GM18868 (cell line): ENCODE data around the gene TJP2.
A peak's percentile ranks its signal among the peaks of the same experiment; 100 is the strongest.

Experiments
- ATAC-seq: cut with Tn5 transposase; IDR thresholded peaks from one replicate; pipeline ENCODE4 v1.9.1; 2021; ENCODE audit warnings: mild to moderate bottlenecking, moderate library complexity; ENCODE audit not compliant: unreplicated experiment

The TJP2 gene

DNA sequence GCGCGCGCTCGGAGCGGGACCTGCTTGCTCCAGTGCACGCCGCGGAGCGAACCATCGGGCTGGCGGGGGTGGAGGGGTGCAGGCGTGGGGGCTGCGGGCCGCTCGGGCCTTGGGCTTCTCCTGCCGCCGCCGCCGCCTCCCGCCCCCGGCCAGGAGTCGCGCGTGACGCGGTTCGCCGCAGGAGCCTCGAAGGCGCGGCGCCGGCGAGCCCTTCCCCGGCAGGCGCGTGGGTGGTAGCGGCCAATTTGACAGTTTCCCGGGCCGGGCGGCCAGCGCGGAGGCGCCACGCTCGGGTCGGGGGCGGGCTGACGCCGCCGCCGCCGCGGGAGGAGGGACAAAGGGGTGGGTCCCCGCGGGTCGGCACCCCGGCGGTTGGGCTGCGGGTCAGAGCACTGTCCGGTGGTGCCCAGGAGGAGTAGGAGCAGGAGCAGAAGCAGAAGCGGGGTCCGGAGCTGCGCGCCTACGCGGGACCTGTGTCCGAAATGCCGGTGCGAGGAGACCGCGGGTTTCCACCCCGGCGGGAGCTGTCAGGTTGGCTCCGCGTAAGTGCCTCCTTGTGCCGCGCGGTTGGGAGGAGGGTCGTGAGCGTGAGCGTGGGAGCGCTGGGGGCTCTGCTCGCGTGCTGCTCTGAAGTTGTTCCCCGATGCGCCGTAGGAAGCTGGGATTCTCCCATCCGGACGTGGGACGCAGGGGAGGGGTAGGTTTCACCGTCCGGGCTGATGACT lies at the start of gene TJP2:
Gene TJP2 (plus strand): TSS at position 387 of the 725 bp plus-strand sequence. CDS start 96 bp downstream, at position 483.
- ATAC-seq: peak; percentile 30

DNA sequence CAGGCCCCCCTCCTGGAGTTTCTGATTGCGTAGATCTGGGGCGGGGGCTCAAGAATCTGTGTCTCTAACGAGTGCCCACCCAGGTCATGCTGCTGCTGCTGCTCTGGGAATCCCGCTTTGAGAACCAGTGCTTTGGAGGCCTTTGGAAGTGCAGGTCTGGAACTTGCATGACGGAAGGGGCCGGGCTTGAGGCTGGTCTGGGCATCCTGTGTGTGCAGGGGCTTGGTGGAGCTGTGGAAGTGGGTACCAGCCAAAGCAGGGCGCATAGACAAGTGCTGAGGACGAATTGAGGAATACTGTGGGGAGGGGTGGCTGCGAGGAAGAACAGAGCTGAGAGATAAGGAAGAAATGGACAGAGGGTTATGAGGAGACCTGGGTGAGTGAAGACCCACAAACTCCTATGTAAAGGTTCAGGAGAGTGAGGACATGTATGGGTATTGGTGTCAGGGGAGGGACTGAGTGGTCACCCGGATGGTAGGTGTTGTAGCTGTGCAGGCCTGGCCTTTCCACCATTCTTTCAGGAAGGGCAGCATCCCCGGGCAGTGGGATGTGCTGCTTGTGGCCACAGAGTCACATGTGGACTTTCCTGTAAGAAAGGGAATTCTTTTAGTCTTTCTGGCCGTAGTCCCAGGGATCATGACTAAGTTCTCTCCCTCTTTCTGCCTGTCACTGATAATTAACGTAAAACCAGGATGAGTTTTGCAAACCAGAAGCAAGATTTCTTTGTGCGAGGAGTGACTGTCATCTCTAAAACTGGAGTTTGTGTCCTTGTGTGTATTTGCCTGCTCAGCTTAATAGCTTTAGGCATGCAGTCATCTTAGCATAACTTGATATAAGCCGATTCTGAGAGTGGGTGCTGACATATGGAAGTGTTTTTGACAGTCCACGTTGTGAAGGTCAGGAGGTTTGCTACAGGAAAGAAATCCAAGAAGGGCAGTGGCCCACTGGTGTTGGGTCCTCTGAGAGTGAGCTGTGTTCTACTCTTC lies 43.3 kb upstream of the TJP2 start:
- ATAC-seq: no peak

GRCh38 chr9:69131682-69132081 lies 42.4 kb upstream of the TJP2 start:
- ATAC-seq: no peak

DNA sequence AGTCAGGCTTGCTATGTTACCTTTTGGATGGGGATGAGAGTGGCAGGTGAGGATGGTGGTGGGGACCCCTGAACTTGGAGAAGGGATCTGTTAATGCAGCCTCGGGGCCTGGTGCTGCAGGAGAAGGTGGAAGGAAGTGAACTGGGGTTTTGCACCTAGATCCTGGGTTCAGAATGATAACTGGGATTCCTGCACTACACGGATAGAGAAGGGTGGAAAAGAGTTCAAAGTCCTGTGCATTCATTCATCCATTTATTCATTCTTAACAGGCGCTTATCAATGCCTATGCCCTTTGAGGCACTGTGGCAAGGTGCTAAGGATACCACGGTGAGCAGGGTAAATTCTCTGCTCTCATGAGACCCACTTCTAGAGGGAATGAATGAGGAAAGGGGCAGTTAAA lies 41.7 kb upstream of the TJP2 start:
- ATAC-seq: no peak

GRCh38 chr9:69134412-69134811 lies 39.7 kb upstream of the TJP2 start:
- no peak for ATAC-seq

- no peak for ATAC-seq
Observed at GRCh38 chr9:69136185-69136584, 37.9 kb upstream of the TJP2 start.

DNA sequence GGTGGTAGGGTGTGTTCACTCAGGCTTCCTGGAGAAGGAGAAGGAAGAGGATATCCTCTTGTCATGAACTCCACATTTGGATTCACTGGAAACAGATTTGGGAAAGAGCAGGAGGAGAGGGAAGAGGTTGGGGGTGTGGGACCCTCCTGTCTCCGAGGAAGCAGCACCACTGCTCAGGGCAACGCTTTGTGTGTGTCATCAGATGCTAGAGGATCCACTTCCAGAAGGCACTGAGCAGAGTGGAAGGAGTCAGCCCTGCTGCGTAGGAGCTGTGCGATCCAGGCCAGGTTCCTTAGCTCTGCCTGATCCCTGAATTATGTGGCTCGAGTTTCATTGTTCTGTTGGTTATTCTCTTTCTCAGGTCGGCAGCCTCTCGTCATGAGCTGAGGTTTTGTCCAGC lies 37.3 kb upstream of the TJP2 start:
- no peak for ATAC-seq

DNA sequence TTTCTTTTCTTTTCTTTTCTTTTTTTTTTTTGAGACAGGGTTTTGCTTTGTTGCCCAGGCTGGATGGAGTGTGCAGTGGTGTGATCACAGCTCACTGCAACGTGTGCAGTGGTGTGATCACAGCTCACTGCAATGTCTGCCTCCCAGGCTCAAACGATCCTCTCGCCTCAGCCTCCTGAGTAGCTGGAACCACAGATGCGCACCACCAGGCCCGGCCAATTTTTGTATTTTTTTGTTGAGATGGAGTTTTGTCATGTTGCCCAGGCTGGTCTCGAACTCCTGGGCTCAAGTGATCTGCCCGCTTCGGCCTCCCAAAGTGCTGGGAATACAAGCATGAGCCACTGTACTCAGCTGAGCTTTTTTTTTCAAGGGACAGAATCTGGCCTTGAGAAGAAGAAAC lies 36.8 kb upstream of the TJP2 start:
- ATAC-seq: no peak

DNA sequence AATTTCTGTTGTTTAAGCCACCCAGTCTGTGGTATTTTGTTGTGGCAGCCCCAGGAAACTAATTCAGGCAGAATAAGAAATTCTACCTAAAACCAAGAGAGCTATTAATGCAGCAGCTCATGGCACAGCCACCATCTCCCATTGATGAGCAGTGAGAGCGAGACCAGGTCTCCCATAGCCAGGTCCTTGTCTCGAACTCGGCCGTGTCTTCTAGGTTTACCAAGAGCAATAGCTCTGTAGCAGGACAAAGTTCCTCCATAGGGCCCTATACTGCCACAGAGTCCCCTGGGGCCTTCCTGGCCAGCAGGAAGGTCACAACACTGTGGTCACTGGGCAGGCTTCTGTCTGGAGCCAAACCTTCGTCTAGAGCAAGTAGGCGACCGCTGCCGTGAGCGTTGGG lies 34.5 kb upstream of the TJP2 start:
- ATAC-seq: no peak

- no peak for ATAC-seq
Observed at GRCh38 chr9:69140123-69140735, 33.8 kb upstream of the TJP2 start.

DNA sequence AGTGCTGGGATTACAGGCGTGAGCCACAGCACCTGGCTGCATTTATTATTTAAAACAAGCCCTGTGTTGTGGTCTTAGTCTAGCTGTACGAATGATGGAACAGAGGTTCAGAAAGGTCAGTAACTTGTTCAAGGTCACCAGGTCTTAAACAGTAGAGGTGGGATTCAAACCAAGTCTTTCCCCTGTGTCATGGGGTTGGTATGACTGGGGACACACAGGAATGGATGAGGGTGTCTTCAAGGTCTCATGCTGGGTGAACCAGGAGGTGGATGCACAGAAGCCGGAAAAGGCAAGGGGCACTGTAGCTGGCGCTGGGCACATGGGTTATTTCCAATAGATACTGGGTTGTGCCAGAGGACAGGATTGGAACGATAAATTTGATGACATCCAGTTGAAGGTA lies 32.2 kb upstream of the TJP2 start:
- ATAC-seq: no peak

DNA sequence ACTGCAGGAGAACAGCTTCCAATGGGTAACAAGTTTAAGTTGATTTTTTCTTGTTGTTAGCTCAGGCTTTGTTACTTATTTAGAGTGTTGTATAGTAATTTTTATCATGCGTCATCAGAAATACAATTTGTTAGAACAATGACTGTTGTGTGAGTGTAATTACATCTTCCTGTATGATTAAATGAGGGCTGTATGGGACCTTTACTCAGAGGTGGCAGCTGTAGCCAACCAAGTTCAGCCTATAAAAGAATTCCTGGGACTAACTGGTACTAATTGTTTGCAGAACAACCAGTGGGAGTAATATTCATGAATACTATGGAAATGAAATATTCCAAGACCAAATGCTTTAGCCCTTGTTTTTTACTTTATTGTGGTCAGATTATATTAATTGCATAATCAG lies 30.8 kb upstream of the TJP2 start:
- no peak for ATAC-seq

- no peak for ATAC-seq
Observed at GRCh38 chr9:69145144-69145715, 28.8 kb upstream of the TJP2 start.

DNA sequence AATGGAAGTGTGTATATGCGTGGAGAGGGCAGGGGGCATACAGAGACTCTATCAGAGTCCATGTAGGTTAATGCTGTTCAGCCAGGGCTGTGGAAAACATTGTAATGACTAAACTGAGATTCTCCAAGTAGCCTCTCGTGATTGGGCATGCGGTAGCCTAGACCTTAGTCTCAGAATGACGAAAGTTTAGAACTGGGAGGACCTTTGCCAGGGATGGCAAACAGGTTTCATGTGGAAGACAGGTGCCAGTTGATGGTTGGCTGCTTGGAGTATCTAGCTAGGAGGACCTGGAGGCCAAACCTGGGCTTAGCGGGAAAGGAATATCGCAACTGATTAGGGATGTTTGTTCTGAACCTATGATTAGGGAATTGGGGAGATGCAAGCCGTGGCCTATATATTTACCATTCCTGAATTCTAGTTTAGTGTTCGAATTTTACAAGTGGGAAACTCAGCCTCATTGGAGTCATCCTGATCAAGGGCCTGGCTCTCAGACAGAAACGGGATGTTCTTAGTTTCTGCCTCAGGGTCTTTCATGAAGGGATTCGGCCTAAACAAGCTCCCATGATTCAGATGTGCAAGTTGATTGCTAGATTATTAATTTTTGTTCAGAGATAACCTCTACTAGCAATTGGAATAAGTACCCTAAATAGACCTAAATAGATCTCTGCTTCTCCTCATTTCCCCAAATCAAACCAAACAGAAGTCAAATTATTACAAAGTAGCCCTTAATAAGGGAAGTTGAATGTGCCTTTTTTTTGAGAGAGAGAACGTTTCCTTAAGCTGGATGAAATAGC lies 26.8 kb upstream of the TJP2 start:
- ATAC-seq: no peak

GRCh38 chr9:69149321-69149807 lies 24.7 kb upstream of the TJP2 start:
- no peak for ATAC-seq

DNA sequence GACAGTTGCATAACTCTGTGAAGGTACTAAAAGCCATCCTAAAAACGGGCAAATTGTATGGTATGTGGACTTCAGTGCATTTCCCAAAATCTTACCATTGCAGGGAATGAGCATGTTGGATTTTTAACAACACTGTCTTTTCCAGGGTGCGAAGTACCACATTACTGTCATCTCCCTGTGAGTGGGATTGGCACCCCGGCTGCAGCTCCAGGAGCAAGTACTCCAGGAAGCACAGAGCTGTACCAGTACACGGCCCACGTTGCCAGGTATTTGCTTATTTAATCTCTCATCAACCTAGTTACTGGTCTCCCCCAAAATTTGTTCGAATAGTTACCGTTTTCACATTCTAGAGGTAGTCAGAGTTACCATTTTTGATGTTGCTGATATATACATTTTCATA lies 22.6 kb upstream of the TJP2 start:
- ATAC-seq: no peak

GRCh38 chr9:69153707-69154521 lies 20.2 kb upstream of the TJP2 start:
- no peak for ATAC-seq

- ATAC-seq: peak; percentile 98
Observed at GRCh38 chr9:69155341-69156030, 18.6 kb upstream of the TJP2 start.
